Stimulated activated CD8-positive, alpha-beta memory T cell treated with anti-CD3 and anti-CD28 coated beads, Interleukin-4, amount 100 ng/mL, for 1 hour (primary cell): ENCODE measurements around the gene NOL6.

Experiments used
- DNase-seq, 2 donors: peaks; one replicate each; pipeline ENCODE4 v3.0.0-alpha.2; 2020; ENCODE audit warnings: low read depth in 2 of 2, low spot score in 1 of 2

NOL6 gene

DNA sequence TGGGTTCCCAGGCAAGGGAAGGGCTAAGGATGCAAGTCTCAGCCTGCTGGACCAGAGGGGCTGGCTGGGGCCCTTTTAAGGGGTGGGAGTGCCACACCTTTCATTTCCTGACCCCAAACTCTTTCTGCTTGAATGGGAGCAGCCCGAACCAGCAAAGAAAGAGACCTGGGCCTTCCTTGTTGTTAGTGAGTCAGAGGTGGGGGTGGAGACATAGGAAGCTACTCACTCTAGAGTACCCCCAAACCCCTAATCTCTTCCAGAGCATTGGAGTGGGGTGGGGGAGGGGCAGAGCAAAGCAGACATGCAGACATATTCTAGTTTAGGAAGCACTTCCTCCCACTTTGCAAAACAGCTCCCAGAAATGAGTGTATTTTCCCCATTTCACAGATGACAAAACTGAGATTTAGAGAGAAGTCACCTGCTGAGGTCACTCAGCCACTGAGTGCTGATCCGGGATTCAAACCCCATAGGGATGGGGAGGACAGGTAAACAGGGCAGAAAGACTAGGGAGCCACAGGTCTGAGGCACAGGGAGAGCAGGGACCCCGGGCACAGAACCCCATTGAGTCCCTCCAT is 20.4 kb downstream of the NOL6 start:
- DNase-seq = no peak

DNA sequence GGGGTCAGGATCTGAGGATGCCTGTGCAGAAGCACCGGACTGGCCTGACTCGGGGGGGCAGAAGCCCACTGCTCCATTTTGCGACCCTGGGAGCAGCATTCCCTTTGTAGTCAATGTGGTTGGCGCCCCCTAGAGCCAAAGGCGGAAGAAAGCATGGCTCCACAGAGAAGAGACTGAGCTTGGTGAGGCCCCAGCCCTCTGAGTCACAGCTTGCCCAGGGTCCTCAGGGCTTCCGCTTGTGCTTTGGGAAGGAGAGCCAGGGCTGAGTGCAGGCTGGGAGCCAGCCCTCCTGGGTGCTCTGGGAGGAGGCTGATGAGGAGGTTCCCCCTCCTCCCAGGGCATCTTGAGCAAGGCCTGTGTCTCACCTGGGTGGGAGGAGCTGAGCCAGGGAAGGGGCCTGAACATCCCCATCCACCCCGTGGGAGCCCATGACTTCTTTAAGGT is 20.9 kb downstream of the NOL6 start:
- no peak for DNase-seq

DNA sequence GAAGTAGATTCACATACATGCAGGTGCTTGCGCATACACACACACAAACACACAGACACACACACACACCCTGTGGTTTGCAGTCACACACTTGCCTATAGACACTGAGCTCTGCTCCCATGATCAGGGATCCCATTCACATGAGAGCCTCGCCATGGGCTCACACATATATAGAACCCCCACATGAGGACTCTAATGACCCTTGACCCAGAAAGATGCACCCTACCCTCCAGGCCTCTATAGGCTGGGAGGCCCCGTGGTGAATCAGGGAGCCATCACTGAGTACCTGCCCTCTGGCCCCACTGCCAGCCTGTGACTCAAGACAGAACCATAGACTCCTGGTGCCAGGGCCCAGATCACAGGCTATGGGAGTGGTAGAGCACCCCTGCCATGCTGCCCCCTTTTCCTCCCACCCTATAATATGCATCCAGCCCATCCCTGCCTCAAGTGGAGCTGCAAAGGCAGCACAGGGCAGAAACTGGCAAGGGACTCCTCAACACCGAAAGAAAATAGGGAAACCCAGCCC is 23.0 kb downstream of the NOL6 start:
- DNase-seq = no peak

DNA sequence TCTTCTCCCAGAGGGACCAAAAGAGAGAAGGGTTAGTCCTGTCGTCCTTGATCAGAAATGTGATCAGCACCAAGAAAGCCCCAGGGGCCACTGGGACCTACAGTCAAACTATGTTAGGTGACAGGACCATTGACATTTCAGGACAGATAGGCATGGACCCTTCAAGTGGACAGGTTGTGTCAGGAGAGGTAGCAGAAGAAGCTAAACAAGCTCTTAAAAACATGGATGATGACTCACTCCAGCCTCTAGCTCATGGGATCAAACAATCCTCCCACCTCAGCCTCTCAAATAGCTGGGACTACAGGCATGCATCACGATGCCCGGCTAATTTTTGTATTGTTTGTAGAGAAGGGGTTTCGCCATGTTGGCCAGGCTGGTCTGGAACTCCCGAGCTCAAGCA is 24.0 kb downstream of the NOL6 start:
- no peak for DNase-seq

DNA sequence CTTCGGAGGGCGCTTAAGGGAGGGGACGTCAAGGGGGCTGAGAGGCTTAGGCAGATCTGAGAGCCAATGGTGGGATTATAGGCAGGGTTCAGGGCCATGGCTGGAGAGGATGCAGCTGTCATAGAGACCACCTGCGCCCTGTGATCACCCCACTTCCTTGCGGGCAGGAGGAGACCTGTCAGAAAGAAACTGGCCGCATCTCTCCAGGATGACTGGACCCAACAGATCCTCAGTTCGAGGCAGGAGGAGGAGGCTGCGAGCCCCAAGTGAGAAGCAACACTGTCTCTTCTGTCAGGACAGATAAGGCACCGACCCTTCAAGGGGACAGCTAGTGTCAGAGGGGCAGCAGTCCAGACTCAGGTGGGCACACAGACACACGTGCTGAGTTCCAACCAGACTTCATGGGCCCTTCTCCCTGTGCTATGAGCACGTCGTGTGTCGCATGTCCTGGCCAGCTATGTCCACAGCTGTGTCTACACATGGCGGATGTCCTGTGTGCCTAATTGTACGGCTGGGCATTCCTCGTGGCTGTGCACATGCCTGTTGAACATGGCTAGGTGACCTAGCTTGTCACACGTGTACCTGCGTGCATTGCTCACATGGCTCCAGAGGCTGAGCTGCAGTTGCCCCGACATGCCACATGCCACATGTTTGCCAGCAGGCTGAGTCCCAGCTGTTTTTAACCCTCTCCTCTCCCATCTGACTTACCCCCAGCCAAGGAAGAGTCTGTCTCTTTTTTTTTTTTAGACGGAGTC is 25.7 kb downstream of the NOL6 start:
- no peak for DNase-seq

DNA sequence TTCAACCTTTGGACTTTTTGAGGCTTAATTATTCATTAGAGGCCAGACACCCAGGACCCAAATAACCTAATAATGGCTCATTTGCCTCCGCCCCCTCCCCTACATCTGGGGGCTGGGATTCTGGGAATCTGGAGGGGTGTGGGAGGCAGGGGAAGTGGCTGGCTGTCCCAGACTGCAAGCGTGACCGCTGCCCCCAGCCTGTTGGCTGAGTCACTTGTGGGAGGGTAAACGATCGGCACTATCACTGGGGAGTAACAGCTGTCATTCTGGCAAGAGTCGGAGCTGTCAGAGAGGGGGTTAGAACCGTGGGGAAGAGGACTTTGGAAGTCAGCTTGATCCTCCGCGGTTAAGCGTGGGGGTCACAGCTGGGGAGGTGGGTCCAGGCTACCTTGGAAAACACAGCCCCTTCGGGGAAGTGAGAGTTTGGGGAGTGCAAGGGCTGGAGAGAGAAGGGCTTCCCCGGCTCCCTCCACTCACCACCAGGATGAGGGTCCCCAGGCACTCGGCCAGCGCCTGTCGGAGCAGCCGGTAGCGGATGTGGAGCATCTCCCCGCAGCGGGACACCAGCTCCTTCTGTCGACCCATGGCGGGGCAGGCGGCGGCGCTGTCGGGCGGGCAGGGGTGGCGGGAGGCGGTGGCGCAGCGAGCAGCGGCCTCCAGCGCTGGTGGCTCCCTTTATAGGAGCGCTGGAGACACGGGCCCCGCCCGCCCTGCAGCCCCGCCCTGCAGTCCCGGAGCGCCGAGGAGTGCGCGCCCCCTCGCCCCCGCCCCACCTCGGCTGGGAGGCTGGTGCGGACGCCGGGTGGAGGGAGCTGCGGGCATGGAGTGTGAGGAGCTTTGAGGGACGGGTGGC is 26.6 kb downstream of the NOL6 start, which contains the start of gene AQP3:
AQP3 (minus strand) TSS at position 648 of the 853 bp plus-strand sequence; CDS start at position 585, 63 bp downstream.
- peak; percentile 47 to 53 for DNase-seq

DNA sequence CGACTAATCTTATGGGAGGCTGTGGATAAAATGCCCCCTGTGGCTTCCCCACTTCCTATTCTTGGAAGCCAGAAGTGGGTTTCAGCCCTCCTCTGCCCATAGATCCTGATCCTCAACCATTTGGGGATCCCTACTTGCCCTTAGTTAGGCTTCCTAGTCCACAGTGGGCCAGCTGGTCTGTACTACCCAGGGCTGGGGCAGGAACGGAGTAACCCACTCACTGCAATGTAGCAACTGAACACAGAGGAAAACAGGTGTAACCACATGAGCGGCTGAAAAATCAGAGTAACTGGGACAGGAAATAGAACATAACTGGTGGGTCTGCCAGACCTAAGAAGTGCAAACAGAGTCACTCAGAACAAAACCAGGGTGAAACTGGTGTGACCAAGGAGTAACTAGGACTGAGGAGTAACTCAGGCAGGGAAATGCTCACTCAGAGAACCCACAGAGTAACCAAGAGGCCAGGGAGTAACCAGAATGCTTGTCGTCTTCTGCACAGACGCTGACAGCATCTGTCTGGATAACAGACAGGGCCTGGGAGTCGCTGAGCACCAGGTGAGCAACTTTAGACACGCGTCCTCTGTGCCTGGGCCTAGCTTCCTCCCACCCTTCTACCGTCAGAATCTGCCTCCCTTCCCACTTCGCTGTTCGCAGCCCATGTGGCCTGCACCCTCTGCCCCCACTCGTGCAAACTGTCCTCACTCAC is 27.3 kb downstream of the NOL6 start:
- DNase-seq = no peak

DNA sequence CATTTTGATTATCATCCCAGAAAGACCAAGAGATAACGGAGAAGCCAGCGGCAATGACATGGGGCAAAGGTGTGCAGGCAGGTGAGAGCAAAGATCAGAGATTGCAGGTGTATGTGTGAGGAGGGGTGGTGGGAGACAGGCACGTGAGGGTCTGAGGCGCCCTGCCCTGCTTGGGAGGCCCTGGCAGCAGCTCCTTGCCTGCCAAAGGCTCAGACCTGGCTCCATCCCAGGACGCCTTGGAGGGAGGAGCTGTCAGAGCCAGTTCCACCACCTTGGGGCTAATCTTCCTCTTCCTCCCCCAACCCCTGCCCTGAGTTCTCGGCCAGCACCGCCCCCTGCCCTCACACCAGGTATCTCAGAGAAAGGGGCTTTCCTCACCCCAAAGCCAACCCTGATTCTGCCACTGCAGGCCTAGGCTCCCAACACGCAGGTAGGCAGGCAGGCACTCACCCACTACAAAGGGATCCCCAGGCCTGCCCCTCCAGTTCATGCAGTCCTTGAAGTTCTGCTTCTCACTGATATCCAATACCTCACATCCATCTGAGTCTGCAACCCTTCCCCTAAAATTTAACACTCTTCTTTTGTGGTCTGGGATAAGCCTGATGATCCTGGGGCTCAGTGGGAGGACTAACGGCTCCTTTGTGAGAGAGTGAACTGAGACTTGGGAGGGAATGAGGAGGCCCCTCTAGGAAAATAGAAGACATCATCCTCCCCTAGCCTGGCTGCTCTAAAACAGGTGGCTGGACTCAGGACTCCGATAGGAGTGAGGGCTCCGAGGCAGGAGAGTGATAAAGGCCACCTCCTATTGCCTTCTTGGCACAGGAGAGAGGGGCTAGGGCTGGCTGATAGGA is 28.1 kb downstream of the NOL6 start:
- DNase-seq = no peak

DNA sequence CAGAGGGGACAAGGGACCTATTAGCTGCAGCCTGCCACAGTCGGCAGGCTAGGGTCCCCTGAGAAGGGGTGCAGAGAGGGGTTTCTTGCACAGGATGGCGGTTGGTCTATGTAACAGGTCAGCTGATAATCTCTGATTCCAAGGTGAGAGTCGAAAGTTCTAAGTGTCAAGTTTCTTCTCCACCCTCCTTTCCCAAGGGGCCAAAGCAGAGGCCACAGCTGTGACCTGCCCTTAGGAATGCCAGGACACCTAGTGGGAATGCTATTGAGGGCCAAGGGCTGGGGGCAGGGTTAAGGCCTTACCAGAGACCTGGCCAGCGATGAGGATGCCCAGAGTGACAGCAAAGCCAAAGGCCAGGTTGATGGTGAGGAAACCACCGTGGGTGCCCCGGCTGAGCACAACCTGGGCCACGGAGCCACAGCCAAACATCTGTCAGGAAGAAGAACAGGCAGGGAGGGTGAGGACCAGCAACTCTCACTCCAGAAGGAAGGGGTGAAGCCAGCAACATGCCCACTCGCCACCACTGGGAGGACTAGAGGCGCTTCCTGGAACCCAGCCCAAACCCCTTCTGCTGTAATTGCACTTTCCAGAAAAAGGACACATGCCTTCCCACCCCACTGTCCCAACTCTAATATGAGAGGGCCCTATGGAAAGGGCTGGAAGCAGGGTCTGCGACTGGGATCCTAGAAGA is 30.1 kb downstream of the NOL6 start:
- DNase-seq = no peak

DNA sequence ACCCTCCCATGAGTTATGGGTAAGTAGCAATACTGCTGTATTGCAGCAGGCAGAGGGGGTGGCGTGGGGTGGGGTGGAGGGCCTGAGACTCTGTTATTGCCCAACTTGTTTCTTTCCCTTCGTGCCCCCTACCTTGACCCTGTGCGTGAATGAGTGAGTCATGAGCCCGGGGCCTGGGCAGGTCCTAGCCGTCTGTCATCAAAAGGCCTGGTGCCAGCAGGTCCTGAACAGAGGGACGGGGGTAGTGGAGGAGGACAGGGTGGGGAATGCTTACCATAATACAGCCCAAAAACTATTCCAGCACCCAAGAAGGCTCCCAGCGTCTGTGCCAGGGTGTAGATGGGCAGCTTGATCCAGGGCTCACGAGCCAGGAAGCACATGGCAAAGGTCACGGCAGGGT is 30.7 kb downstream of the NOL6 start:
- DNase-seq = no peak

DNA sequence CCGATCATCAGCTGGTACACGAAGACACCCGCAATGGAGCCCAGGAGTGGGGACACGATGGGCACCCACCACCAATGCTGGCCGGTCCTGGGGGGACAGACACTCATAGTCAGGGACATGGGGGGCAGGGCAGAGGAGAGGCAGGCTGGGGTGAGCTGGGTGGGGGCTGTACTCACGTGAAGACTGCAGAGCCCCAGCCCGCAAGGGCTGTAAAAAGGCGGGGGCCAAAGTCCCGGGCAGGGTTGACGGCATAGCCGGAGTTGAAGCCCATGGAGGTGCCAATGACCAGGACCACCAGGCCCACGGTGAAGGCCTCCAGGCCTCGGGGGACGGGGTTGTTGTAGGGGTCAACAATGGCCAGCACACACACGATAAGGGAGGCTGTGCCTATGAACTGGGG is 31.6 kb downstream of the NOL6 start:
- no peak for DNase-seq

DNA sequence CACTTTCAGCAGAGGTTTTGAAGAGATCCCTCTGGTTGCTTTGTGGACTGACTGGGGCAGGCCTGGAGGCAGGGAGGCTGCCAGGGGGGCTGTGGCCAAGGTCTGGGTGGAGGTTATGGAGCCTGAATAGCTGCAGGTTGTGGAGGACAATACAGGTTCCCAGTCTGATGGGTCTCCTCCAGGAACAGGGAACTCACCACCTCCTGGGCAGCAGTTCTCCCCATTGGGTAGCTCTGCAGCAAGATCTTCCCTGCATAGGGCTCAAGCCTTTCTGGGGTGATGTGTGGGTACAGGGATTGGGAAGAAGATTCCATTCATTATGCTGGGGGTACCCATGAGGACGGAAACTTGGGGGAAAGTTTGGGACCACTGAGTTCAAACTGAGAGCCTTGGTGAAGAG is 33.1 kb downstream of the NOL6 start:
- DNase-seq = no peak

DNA sequence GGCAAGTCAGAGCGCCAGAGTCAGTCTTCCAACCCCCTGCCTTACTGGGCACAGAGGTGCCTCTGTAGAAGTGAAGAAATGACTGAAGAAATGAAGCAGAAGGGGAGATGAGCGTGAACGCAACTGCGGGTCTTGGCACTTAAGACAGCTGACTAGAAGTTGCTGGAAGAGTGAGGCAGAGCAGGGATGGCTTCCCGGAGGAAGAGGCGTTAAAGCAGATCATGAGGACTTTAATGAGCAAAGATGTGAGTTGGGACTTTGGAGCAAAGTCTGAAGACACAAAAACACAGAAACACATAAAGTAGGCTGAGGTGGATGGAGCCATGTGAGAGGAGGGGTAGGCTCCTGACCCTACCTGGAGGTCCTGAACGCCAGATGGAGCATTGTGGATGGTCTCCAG is 33.5 kb downstream of the NOL6 start:
- no peak for DNase-seq

DNA sequence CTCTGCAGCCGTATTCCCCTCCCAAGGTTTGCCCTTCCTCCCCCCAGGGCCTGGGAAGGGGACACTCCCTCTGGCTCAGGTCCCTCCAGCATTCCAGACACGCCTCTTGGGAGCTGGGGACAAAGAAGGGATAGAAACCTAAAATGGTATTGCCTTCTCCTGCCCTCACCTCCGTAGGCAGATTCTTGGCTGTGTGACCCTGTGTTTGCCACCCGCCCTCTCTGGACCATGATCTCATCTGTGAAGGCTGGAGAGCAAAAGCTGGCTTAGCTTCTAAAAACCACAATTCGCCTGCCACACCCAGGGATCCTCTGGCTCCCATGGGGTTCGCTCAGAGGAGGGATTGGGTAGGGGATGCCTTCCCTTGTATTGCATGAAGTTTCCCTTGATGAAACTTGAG is 34.0 kb downstream of the NOL6 start:
- no peak for DNase-seq

DNA sequence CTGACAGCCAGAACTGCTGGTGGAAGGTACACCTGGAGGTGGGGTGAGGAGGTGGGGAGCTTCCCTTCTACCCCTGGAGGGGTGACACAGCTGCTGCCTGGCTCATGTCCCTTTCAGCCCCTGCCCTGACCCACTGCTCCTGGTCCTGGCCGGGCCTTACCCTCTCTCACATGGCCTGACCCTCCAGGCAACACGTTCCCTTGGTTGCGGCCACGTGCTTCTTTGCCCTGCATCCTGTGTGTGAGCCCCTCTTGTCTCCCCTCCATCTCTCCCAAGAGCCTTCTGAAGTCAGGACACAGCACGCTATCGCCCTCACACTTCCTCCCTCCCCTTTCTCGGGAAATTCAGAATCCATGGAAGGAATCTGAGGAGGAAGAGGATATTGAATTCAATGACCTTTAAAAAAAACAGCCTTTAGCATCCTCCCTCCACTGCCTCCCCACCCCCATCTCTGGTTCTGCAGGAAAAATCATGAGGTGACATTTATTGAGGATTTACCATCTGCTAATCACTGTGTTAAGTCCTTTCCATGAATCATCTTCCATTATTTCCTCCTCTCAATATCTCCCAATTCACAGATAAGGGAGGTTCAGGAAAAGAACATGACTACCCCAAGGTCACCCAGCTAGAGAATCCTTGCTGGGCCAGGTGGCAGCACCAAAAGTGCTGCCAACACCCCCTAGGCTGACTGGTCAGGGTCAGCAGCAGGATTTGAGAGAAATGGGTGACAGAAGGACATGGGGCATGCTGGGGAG is 34.6 kb downstream of the NOL6 start:
- no peak for DNase-seq

DNA sequence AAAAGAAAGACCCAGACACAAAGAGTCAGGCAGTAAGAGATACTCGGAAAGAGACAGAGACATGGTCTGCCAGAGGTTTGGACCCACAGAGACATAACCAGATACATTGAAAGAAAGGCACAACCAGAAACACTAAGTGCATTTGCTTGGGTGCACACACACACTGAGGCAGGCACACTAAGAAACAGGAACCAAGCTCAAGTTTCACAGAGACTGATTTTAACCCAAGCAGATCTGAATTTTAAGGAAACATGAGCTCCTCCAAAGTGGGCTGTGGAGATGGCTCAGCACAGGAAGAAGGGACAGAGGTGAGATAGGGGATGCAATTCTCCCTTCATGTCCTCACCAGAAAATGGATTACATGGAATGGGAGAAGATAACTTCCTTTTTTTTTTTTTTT is 35.8 kb downstream of the NOL6 start:
- no peak for DNase-seq

DNA sequence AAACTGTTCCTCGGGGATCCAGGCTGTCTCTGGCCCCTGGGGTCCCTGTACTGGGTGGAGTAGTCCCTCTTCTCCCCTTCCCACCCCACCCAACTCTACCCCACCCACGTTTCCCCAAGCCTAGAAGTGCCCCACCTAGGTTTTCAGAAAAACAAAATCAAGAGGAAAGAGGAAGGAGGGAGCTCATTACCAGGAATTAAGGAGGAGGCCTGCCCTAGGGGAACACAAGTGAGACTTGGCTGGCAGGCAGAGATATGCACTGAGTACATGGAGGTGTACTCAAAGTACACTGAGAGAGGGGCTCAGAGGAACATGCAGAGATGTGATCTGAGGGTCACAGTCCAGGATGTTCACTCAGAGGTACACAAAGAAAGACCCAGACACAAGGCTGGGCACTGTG is 36.5 kb downstream of the NOL6 start:
- DNase-seq = no peak

DNA sequence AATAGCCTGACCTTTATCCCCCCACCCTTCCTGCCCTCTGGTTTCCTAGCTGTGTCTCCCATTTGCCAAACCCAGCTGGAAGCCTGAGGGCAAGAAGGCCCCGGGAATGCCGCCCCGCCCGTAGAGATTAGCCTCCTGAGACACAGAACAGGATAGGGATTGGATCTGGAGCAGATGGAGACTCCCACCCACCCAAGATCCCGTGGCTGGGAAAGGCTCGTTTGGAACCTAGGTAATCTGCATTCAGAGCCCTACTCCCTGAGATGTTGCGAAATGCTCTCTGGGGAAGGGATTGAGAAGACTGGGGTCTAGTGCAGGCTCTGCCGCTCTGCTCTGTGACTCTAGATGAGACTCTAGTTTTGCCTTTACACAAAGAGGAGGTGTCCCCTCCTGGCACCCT is 37.3 kb downstream of the NOL6 start:
- no peak for DNase-seq

DNA sequence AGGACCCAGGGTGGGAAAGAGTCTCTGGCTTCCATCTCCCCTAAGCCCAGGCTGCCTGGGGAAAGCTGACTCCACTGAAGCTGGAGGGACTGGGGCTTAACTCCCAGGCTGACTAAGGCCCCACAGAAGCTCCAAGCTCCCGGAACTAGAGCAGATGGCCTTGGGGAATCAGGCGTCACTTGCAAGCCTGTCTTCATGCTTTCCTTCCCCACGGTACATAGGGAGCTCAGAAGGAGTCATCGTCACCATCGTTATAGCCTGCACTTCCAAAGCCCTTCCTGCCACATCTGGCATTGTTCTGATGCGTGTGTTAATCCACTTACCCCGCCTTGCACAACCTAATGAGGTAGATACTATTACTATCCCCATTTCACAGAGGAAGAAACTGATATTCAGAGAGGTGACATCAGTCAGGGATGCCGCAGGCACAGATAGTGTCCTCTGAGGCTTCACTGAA is 37.9 kb downstream of the NOL6 start:
- no peak for DNase-seq
